WTC11 (cell line): Measurements from ENCODE around the gene CPD. TPM values are rescaled to one million over a fixed set of nuclear protein-coding genes. Genes with fewer than 3 reads are reported as not detected.

Experiments
- ATAC-seq: fragments of 200-7000 bp; cut with Tn5 transposase; 2 replicates; pipeline ENCODE4 v1.10.0; 2021; ENCODE audit warnings: mild to moderate bottlenecking, moderate library complexity
- CTCF ChIA-PET: fragments of 300-600 bp; sonication (Branson Sonifier 250); formaldehyde crosslinking; loops from one replicate; lab custom pipeline; 2021; ENCODE audit warnings: antibody characterized with exemption; lab: Charles Lee
- POLR2A ChIA-PET: fragments of 350-600 bp; sonication (Branson Sonifier 250); formaldehyde crosslinking; loops from one replicate; lab custom pipeline; 2021; ENCODE audit warnings: antibody characterized with exemption; lab: Charles Lee
- DNase-seq: peaks from one replicate; pipeline ENCODE4 v3.0.0; 2021; ENCODE audit warnings: low spot score
- H3K27ac Mint-ChIP-seq: 2 replicates; pipeline ENCODE4 v1.8.0; 2021; ENCODE audit warnings: mixed read lengths
- H3K27me3 Mint-ChIP-seq: 2 replicates; pipeline ENCODE4 v1.8.0; 2021; ENCODE audit warnings: low read depth, mild to moderate bottlenecking, moderate library complexity, mixed read lengths
- H3K36me3 Mint-ChIP-seq: 2 replicates; pipeline ENCODE4 v1.8.0; 2021; ENCODE audit warnings: mixed read lengths
- H3K4me1 Mint-ChIP-seq: 2 replicates; pipeline ENCODE4 v1.8.0; 2022; ENCODE audit warnings: mixed read lengths
- H3K4me3 Mint-ChIP-seq: 2 replicates; pipeline ENCODE4 v1.8.0; 2021; ENCODE audit warnings: mild to moderate bottlenecking, moderate library complexity, mixed read lengths
- H3K9me3 Mint-ChIP-seq: 2 replicates; pipeline ENCODE4 v1.8.0; 2021; ENCODE audit warnings: mixed read lengths
- AR ChIP-seq: fragments of 250-450 bp; sonication (Bioruptor Pico); IDR thresholded peaks from 2 replicates; pipeline ENCODE4 v1.9.0; 2021; ENCODE audit warnings: mild to moderate bottlenecking
- ARID4B ChIP-seq: sonication (generic); formaldehyde crosslinking; IDR thresholded peaks from 2 replicates; pipeline ENCODE4 v1.8.0; 2023; ENCODE audit warnings: missing genetic modification reagents, mild to moderate bottlenecking, borderline replicate concordance
- ATF1 ChIP-seq: sonication (generic); formaldehyde crosslinking; IDR thresholded peaks from 2 replicates; pipeline ENCODE4 v1.8.1; 2023; ENCODE audit warnings: mild to moderate bottlenecking, moderate library complexity, missing genetic modification reagents
- CREB1 ChIP-seq: sonication (generic); formaldehyde crosslinking; IDR thresholded peaks from 2 replicates; pipeline ENCODE4 v1.8.0; 2023; ENCODE audit warnings: mild to moderate bottlenecking, missing genetic modification reagents
- ELF4 ChIP-seq: sonication (generic); formaldehyde crosslinking; IDR thresholded peaks from 2 replicates; pipeline ENCODE4 v1.8.1; 2022; ENCODE audit warnings: low read depth, mild to moderate bottlenecking, moderate library complexity, missing genetic modification reagents
- ESRRA ChIP-seq: sonication (generic); formaldehyde crosslinking; IDR thresholded peaks from 2 replicates; pipeline ENCODE4 v1.8.1; 2022; ENCODE audit warnings: mild to moderate bottlenecking, missing genetic modification reagents, borderline replicate concordance
- ETV6 ChIP-seq: sonication (generic); formaldehyde crosslinking; IDR thresholded peaks from 2 replicates; pipeline ENCODE4 v1.8.1; 2022; ENCODE audit warnings: mild to moderate bottlenecking, missing genetic modification reagents
- FOXJ3 ChIP-seq: sonication (generic); formaldehyde crosslinking; IDR thresholded peaks from 2 replicates; pipeline ENCODE4 v1.9.0; 2021; ENCODE audit warnings: missing genetic modification reagents, mild to moderate bottlenecking, borderline replicate concordance
- FOXP1 ChIP-seq: sonication (generic); formaldehyde crosslinking; IDR thresholded peaks from 2 replicates; pipeline ENCODE4 v1.8.0; 2022; ENCODE audit warnings: missing genetic modification reagents, mild to moderate bottlenecking, moderate library complexity, borderline replicate concordance
- GTF2I ChIP-seq: fragments of 250-450 bp; sonication (Bioruptor Pico); conservative IDR thresholded peaks from 2 replicates; pipeline ENCODE4 v1.4.0; 2021; ENCODE audit warnings: mild to moderate bottlenecking
- JUN ChIP-seq: sonication (generic); formaldehyde crosslinking; IDR thresholded peaks from 2 replicates; pipeline ENCODE4 v1.8.0; 2023; ENCODE audit warnings: mild to moderate bottlenecking, missing genetic modification reagents
- MXD4 ChIP-seq: fragments of 250-450 bp; sonication (Bioruptor Pico); IDR thresholded peaks from 2 replicates; pipeline ENCODE4 v1.8.0; 2021; ENCODE audit warnings: mild to moderate bottlenecking, moderate library complexity, borderline replicate concordance
- NFATC4 ChIP-seq: fragments of 250-450 bp; sonication (Bioruptor Pico); IDR thresholded peaks from 2 replicates; pipeline ENCODE4 v1.9.0; 2021; ENCODE audit warnings: mild to moderate bottlenecking
- NR2C2 ChIP-seq: sonication (generic); formaldehyde crosslinking; IDR thresholded peaks from 2 replicates; pipeline ENCODE4 v1.8.0; 2022; ENCODE audit warnings: mild to moderate bottlenecking, missing genetic modification reagents
- NR3C1 ChIP-seq: sonication (generic); formaldehyde crosslinking; conservative IDR thresholded peaks from 2 replicates; pipeline ENCODE4 v1.8.1; 2023; ENCODE audit warnings: low read depth, mild to moderate bottlenecking, missing genetic modification reagents
- PRRX2 ChIP-seq: fragments of 250-450 bp; sonication (Bioruptor Pico); IDR thresholded peaks from 2 replicates; pipeline ENCODE4 v1.8.0; 2021; ENCODE audit warnings: mild to moderate bottlenecking
- RELA ChIP-seq: sonication (generic); formaldehyde crosslinking; IDR thresholded peaks from 2 replicates; pipeline ENCODE4 v1.8.1; 2022; ENCODE audit warnings: missing genetic modification reagents, mild to moderate bottlenecking, borderline replicate concordance
- RORB ChIP-seq: fragments of 250-450 bp; sonication (Bioruptor Pico); IDR thresholded peaks from 2 replicates; pipeline ENCODE4 v1.9.0; 2021; ENCODE audit warnings: mild to moderate bottlenecking
- TCF7 ChIP-seq: sonication (generic); formaldehyde crosslinking; IDR thresholded peaks from 2 replicates; pipeline ENCODE4 v1.8.0; 2022; ENCODE audit warnings: mild to moderate bottlenecking, low read depth, missing genetic modification reagents, moderate library complexity
- ZNF232 ChIP-seq: sonication (generic); formaldehyde crosslinking; IDR thresholded peaks from 2 replicates; pipeline ENCODE4 v1.8.0; 2022; ENCODE audit warnings: mild to moderate bottlenecking, missing genetic modification reagents
- ZNF512 ChIP-seq: sonication (generic); formaldehyde crosslinking; IDR thresholded peaks from 2 replicates; pipeline ENCODE4 v1.8.1; 2022; ENCODE audit warnings: missing genetic modification reagents, borderline replicate concordance
- total RNA-seq: library from RNA; stranded (reverse); gene quantifications from 3 replicates; pipeline ENCODE4 v1.2.3, GENCODE V29; 2021
- TF ChIP-seq, protein P1 (sequence below): sonication (generic); formaldehyde crosslinking; IDR thresholded peaks from 2 replicates; pipeline ENCODE4 v1.8.0; 2022; ENCODE audit warnings: mild to moderate bottlenecking, missing genetic modification reagents
- TF ChIP-seq, protein P2 (sequence below): sonication (generic); formaldehyde crosslinking; IDR thresholded peaks from 2 replicates; pipeline ENCODE4 v1.8.1; 2022; ENCODE audit warnings: low read depth, missing genetic modification reagents, borderline replicate concordance

CPD gene
- total RNA-seq, 1 experiment from 2014 or later: 36.1 TPM

DNA sequence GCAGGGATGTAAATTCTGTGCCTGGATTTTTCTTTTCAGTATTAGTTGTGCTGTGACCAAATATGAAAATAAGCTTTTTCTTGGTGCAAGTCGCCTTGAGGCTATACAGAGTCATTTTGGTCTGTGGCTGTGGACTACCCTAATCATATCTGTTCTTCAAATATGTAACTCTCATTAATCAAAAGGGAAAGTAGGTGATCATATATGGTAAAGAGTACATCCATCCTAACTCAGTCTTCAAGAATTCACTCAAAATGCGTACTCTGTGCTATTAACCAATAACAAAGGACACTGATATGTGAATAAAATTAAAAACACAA lies 2.6 kb downstream of the CPD start (continued):
- TF ChIP-seq RORB (CRISPR knock-in tag): no peak
- no peak for TF ChIP-seq RELA (CRISPR knock-in tag)
- TF ChIP-seq, protein P1, sequence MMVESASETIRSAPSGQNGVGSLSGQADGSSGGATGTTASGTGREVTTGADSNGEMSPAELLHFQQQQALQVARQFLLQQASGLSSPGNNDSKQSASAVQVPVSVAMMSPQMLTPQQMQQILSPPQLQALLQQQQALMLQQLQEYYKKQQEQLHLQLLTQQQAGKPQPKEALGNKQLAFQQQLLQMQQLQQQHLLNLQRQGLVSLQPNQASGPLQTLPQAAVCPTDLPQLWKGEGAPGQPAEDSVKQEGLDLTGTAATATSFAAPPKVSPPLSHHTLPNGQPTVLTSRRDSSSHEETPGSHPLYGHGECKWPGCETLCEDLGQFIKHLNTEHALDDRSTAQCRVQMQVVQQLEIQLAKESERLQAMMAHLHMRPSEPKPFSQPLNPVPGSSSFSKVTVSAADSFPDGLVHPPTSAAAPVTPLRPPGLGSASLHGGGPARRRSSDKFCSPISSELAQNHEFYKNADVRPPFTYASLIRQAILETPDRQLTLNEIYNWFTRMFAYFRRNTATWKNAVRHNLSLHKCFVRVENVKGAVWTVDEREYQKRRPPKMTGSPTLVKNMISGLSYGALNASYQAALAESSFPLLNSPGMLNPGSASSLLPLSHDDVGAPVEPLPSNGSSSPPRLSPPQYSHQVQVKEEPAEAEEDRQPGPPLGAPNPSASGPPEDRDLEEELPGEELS (CRISPR knock-in tag): no peak
- TF ChIP-seq JUN (CRISPR knock-in tag): no peak
- TF ChIP-seq, protein P2, sequence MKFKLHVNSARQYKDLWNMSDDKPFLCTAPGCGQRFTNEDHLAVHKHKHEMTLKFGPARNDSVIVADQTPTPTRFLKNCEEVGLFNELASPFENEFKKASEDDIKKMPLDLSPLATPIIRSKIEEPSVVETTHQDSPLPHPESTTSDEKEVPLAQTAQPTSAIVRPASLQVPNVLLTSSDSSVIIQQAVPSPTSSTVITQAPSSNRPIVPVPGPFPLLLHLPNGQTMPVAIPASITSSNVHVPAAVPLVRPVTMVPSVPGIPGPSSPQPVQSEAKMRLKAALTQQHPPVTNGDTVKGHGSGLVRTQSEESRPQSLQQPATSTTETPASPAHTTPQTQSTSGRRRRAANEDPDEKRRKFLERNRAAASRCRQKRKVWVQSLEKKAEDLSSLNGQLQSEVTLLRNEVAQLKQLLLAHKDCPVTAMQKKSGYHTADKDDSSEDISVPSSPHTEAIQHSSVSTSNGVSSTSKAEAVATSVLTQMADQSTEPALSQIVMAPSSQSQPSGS (CRISPR knock-in tag): no peak
- TF ChIP-seq ELF4: no peak
- TF ChIP-seq ARID4B (CRISPR knock-in tag): no peak
- no peak for TF ChIP-seq MXD4 (CRISPR knock-in tag)

- H3K9me3 Mint-ChIP-seq: no peaks in the 10 kb centered on the region
- peaks cover 30% of the 10 kb centered on the region for H3K27me3 Mint-ChIP-seq
- H3K36me3 Mint-ChIP-seq: peaks cover 9% of the 10 kb centered on the region
- ATAC-seq (no peak), DNase-seq (no peak)
- POLR2A ChIA-PET: no interaction called here
- H3K4me1 Mint-ChIP-seq: peaks cover 50% of the 10 kb centered on the region
- TF ChIP-seq AR (CRISPR knock-in tag): no peak
- no peak for TF ChIP-seq FOXP1 (CRISPR knock-in tag)
- TF ChIP-seq GTF2I (CRISPR knock-in tag): no peak
- TF ChIP-seq NR2C2 (CRISPR knock-in tag): no peak
- TF ChIP-seq PRRX2 (CRISPR knock-in tag): no peak
- TF ChIP-seq ZNF232 (CRISPR knock-in tag): no peak
- no peak for TF ChIP-seq ESRRA (CRISPR knock-in tag)
- TF ChIP-seq NFATC4: no peak
- no peak for TF ChIP-seq ATF1 (CRISPR knock-in tag)
- TF ChIP-seq ZNF512 (CRISPR knock-in tag): no peak
- no peak for TF ChIP-seq ETV6
- TF ChIP-seq FOXJ3 (CRISPR knock-in tag): no peak
- no peak for TF ChIP-seq TCF7
- TF ChIP-seq ELF4: no peak
- no peak for TF ChIP-seq NR3C1 (CRISPR knock-in tag)
- TF ChIP-seq CREB1 (CRISPR knock-in tag): no peak
- no peak overlapping the region for H3K4me3 Mint-ChIP-seq
- no peak overlapping the region for H3K27ac Mint-ChIP-seq
- CTCF ChIA-PET: no interaction called here
These were observed 3.6 kb downstream of the CPD start for GRCh38 chr17:30382345-30382744.
